Lower lobe of right lung (tissue), 2 donors: ENCODE data around the gene LIMD2. TPM values are rescaled to one million over a fixed set of nuclear protein-coding genes. Genes with fewer than 3 reads are reported as not detected.

Experiments
- ATAC-seq, 2 donors: fragments of 200-7000 bp; cut with Tn5 transposase; one replicate each; pipeline ENCODE4 v1.9.1; 2020 to 2022; ENCODE audit warnings: mild to moderate bottlenecking in 2 of 2, moderate library complexity in 2 of 2
- DNase-seq: peaks from one replicate; pipeline ENCODE4 v3.0.0-alpha.2; 2020
- H3K27ac ChIP-seq: fragments of 200-600 bp; one replicate; pipeline ENCODE4 v1.8.0; 2022
- H3K27me3 ChIP-seq: fragments of 200-600 bp; one replicate; pipeline ENCODE4 v1.8.0; 2022; ENCODE audit warnings: low read depth
- H3K36me3 ChIP-seq: fragments of 200-600 bp; one replicate; pipeline ENCODE4 v1.8.0; 2022; ENCODE audit warnings: mild to moderate bottlenecking
- H3K4me1 ChIP-seq: fragments of 200-600 bp; one replicate; pipeline ENCODE4 v1.8.0; 2022
- H3K4me3 ChIP-seq: fragments of 200-600 bp; one replicate; pipeline ENCODE4 v1.8.0; 2022; ENCODE audit warnings: mild to moderate bottlenecking
- H3K9me3 ChIP-seq: fragments of 200-600 bp; one replicate; pipeline ENCODE4 v1.8.0; 2022
- intact Hi-C: fragments of 100-400 bp; cut with DNase I; formaldehyde crosslinking; loops from one replicate; pipeline ENCODE4 v1.11.0; 2022
- total RNA-seq: library from RNA; stranded (reverse); fragmentation: NEBNext Ultra II Directional; extraction: Animal tissue kit (Norgen Biotek cat#: 25700); gene quantifications from one replicate; pipeline ENCODE4 v1.2.1, GENCODE V29; 2021
- TF ChIP-seq, protein P1 (sequence below): fragments of 200-600 bp; IDR thresholded peaks from one replicate; pipeline ENCODE4 v1.8.0; 2022; ENCODE audit warnings: antibody characterized with exemption, mild to moderate bottlenecking
- donor health status: DM: no; HTN: yes; CAD: no; lungs with severe emphysema.

LIMD2 gene
- total RNA-seq, 1 donor from 2014 or later, result 25.9 TPM

DNA sequence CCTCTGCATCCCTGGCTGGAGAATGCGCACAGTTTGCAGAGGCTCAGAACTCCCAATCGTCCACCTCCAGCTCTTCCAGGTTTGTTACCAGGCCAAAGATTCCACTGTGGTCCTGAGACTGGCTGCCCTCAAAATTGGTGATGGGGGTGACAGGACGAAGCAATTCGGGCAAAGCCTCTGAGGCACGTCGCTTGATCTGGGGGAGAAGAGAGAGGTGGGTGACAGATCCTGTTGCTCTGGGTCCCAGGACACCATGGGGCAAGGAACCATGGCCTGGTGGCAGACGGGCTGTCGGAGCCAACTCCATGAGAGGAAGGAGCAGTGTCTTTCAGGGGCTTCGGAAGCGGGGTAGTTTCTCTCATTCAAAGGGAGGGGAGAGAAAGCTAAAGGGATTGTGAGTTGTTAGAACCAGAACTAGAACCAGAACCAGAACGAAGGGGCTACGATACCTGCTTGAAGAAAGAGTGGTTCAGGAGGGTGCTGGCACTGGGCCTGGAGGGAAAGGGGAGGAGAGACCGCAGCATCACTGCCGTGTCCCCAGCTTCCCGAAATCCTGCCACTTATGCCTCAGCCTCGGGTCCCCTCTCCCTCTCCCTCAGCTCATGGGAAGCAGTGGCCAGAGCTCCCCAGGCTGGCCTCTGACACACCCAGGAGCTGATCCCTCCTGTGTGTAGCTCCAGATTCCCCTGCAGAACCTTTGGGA, 3.8 kb upstream of the LIMD2 start:
- H3K27me3 ChIP-seq, result no peaks in the 10 kb centered on the region
- TF ChIP-seq, protein P1, sequence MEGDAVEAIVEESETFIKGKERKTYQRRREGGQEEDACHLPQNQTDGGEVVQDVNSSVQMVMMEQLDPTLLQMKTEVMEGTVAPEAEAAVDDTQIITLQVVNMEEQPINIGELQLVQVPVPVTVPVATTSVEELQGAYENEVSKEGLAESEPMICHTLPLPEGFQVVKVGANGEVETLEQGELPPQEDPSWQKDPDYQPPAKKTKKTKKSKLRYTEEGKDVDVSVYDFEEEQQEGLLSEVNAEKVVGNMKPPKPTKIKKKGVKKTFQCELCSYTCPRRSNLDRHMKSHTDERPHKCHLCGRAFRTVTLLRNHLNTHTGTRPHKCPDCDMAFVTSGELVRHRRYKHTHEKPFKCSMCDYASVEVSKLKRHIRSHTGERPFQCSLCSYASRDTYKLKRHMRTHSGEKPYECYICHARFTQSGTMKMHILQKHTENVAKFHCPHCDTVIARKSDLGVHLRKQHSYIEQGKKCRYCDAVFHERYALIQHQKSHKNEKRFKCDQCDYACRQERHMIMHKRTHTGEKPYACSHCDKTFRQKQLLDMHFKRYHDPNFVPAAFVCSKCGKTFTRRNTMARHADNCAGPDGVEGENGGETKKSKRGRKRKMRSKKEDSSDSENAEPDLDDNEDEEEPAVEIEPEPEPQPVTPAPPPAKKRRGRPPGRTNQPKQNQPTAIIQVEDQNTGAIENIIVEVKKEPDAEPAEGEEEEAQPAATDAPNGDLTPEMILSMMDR, result no peak
- H3K27ac ChIP-seq, result no peak overlapping the region
- H3K4me3 ChIP-seq, result no peak overlapping the region
- intact Hi-C loops, result no loop called here
- H3K9me3 ChIP-seq, result no peaks in the 10 kb centered on the region
- peaks cover 22% of the 10 kb centered on the region for H3K4me1 ChIP-seq
- peaks cover 50% of the 10 kb centered on the region for H3K36me3 ChIP-seq
- ATAC-seq (no peak), DNase-seq (no peak)

DNA sequence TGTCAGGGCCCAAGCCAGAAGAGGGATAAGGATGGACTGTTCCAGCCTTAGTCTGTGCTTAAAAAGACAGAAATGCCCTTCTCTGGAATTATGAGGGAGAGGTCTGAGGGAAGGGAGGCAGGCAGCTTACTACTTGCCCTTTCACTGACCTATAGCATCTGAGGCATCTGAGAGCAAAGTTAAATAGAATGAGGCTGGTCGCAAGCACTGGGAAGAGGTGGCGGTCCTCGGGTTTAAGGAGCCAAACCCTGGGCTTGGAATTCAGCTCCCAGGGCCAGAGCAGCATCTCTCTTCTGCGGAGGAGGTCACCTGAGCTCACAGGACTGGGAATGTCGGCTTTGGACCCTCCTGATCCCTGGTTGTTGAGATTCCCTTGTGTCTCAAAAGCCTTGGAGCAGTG, 3.1 kb upstream of the LIMD2 start:
- intact Hi-C loops, result no loop called here
- H3K27ac ChIP-seq, result no peak overlapping the region
- ATAC-seq, result no peak
- H3K36me3 ChIP-seq, result peaks cover 45% of the 10 kb centered on the region
- H3K27me3 ChIP-seq, result no peaks in the 10 kb centered on the region
- TF ChIP-seq, protein P1, result no peak
- H3K9me3 ChIP-seq, result no peaks in the 10 kb centered on the region
- no peak overlapping the region for H3K4me3 ChIP-seq
- peaks cover 29% of the 10 kb centered on the region for H3K4me1 ChIP-seq
- DNase-seq, result no peak

DNA sequence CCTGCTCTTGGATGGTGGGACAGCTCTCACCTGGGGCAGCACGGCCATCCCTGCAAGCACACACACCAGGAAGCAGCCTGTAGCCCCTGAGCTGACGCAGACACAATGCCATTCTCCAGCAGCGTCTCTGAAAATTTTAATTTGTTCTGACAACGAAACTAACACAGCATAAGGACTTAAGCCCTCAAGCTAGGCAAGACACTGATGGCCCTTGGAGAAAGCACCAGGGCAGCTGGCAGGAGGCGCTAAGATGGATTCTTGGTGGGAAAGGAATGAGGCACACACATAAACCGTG, 2.7 kb upstream of the LIMD2 start:
- Histone ChIP-seq H3K4me1 (peaks cover 33% of the 10 kb centered on the region), H3K4me3 (peak overlapping the region; percentile 49), H3K9me3 (no peaks in the 10 kb centered on the region), H3K27ac (no peak overlapping the region), H3K27me3 (no peaks in the 10 kb centered on the region), H3K36me3 (peaks cover 45% of the 10 kb centered on the region)
- TF ChIP-seq, protein P1, result no peak
- no peak for ATAC-seq
- no peak for DNase-seq
- intact Hi-C loops, result no loop called here

DNA sequence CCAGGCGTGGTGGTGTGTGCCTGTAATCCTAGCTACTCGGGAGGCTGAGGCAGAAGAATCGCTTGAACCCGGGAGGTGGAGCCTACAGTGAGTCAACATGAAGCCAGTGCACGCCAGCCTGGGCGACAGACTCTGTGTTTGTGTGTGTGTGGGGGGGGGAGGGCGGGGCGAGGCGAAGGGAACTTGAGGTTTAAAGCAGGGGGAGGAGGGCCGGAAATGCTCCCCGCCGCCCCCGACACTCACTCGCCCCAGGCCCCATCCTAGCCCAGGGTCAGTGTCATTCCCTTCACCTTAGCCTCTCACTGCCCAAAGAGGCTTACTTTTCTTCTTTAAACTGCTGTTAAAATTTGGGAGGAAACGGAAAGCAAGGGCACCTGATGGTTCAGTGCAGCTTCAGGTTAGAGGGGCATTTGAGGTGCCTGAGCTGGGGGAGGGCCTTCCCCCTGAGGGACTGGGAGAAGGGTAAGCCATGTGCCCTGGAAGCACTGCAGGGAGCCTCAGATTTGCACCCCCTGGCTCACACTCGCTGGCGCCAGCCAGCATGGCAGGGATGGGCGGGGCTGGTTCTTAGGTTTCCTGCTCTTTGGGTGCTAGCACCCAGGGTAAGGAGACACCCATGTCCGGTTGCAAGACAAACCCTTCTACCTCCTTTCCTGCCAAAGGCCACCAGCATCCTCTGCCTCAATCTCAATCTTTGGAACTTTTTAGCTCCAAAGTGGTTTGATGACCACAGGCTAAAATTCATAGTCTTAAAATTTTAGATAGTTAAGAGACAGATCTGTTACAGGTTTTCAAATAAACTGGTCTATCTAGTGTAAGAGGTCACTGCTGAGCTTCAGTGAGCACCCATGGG, 2.2 kb upstream of the LIMD2 start:
- DNase-seq (peak; percentile 81), ATAC-seq (peak; percentile 3 to 20)
- H3K4me1 ChIP-seq, result peaks cover 39% of the 10 kb centered on the region
- H3K36me3 ChIP-seq, result peaks cover 41% of the 10 kb centered on the region
- H3K4me3 ChIP-seq, result peak overlapping the region; percentile 49
- TF ChIP-seq, protein P1, result no peak
- no peaks in the 10 kb centered on the region for H3K9me3 ChIP-seq
- intact Hi-C loops, result no loop called here
- no peaks in the 10 kb centered on the region for H3K27me3 ChIP-seq
- H3K27ac ChIP-seq, result peak overlapping the region; percentile 84

DNA sequence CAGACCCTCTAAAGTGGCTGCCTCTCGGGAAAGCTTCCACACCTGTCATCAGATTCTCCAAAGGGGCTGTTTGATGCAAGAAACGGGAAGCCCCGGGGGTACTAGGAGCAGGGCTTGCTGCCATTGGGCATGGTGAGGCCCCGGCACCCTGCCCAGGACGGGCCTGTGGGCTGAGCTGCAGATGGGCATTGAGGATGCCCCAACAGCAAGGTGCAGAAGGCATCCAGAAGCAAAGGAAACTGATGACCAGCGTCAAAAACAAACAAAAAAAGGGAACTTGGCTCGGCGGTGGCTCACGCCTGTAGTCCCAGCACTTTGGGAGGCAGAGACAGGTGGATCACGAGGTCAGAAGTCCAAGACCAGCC, 1.5 kb upstream of the LIMD2 start:
- H3K4me1 ChIP-seq, result peaks cover 45% of the 10 kb centered on the region
- intact Hi-C loops, result no loop called here
- DNase-seq (no peak), ATAC-seq (no peak)
- H3K27ac ChIP-seq, result peak overlapping the region; percentile 84
- H3K9me3 ChIP-seq, result no peaks in the 10 kb centered on the region
- TF ChIP-seq, protein P1, result no peak
- H3K27me3 ChIP-seq, result no peaks in the 10 kb centered on the region
- peak overlapping the region; percentile 49 for H3K4me3 ChIP-seq
- peaks cover 35% of the 10 kb centered on the region for H3K36me3 ChIP-seq
